A549 treated with Hydrocortisone at 1 μM for 4 hours (cell line): ENCODE data around the gene ADAM11. TPM values are rescaled to one million over a fixed set of nuclear protein-coding genes. Genes with fewer than 3 reads are reported as not detected.

Source experiments
- total RNA-seq: library from RNA; stranded (reverse); fragments of 200-300 nt; extraction: Qiagen RNA extraction; gene quantifications from 5 replicates; pipeline ENCODE4 v1.2.3, GENCODE V29; 2022

ADAM11 gene, protein sequence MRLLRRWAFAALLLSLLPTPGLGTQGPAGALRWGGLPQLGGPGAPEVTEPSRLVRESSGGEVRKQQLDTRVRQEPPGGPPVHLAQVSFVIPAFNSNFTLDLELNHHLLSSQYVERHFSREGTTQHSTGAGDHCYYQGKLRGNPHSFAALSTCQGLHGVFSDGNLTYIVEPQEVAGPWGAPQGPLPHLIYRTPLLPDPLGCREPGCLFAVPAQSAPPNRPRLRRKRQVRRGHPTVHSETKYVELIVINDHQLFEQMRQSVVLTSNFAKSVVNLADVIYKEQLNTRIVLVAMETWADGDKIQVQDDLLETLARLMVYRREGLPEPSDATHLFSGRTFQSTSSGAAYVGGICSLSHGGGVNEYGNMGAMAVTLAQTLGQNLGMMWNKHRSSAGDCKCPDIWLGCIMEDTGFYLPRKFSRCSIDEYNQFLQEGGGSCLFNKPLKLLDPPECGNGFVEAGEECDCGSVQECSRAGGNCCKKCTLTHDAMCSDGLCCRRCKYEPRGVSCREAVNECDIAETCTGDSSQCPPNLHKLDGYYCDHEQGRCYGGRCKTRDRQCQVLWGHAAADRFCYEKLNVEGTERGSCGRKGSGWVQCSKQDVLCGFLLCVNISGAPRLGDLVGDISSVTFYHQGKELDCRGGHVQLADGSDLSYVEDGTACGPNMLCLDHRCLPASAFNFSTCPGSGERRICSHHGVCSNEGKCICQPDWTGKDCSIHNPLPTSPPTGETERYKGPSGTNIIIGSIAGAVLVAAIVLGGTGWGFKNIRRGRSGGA
- total RNA-seq: 1.8 to 2.2 TPM (median 1.8 TPM) in 5 replicates

DNA sequence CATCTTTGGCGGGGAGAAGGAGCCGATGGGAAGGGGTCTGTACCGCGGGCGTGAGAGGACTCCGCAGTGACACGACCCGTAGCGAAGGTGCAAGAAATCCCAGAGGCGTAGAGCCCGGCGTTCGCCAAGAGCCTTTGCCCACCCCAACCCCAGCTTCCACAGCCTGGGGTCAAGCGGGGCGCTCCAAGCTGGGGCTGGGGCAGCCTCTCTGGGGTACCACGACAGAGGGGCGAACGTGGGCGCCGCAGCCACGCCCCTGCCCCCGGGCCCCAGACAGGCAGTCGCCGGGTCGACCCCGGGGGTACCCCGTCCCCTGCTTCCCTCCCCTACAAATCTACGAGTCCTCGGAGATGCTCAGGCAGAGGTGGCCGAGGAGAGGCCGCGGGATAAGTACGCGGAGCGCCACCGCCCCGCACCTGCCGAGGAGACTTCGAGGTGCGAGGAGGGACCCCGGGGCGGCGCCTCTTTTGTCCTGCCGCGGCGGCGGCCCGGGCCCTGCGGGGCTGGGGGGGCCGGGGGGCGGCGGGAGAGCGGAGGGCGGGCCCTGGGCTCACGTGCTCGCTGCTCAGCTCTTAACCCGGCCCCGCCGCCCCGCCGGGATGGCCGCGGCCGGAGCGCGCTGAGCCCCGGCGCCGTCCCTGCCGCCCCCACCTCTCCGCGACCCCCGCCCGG is at the start of gene ADAM11:
Gene ADAM11, plus strand, starts transcription at position 575 of the 672 bp plus-strand sequence. CDS start 212 bp downstream, outside the sequence.

DNA sequence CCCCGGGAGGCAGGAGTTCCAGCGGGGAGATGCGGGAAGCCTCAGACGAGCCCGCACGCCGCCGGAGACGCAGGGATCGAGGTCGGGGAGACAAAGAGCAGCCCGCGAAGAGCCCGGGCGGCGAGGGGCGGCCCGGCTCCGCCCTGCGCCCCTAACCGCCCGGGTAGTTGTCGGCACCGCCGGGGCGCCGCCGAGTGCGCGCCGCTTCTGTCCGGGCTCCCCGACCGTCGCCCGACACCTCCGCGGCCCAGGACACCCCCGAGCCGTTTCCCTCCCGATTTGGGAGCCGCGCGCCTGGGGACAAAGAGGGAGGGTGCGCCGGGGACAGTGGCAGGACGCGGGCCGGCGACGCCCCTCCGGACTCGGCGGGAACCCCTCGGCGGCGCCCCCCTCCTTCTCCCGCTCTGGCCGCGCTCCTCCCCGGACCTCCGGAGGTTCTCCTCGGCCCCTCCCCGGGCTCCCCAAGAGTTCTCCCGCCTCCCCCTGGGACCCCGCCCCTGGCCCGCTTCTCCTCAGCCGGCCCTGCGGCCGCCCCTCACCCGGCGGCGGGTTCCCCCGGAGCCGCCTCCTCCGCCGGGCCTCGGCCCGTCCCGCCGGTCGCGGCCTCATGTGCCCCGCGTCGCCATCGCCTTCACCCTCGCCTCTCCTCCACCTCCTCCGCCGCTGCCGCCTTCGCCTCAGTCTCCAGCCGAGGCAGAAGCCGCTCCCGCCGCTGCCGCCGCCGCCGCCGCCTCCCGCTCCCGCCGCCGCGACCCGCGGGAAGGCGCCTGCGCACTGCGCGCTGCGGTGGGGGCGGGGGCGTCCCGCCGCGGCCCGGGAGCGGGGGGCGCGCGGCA is 71.0 kb downstream of the ADAM11 start, which contains the start of gene GJC1:
Gene GJC1, minus strand, starts transcription at position 765 of the 836 bp plus-strand sequence. CDS start 24,470 bp downstream, outside the sequence.

Other genes starting within 250 kb of the ADAM11 start
- 26.3 to 36.5 TPM (median 32.4 TPM) in 5 replicates for gene FZD2, start 201.5 kb upstream of the ADAM11 start, total RNA-seq
- gene MEIOC, start 102.5 kb upstream of the ADAM11 start, total RNA-seq: 1.2 to 2.8 TPM (median 2.4 TPM) in 5 replicates
- 24.2 to 38.9 TPM (median 28.5 TPM) in 5 replicates for gene CCDC43, start 69.2 kb upstream of the ADAM11 start, total RNA-seq
- gene DBF4B, start 50.3 kb upstream of the ADAM11 start, total RNA-seq: 22.6 to 28.4 TPM (median 24.0 TPM) in 5 replicates
- gene GJC1, start 71.3 kb downstream of the ADAM11 start, total RNA-seq: 23.1 to 34.0 TPM (median 28.6 TPM) in 5 replicates
- not detected in 5 replicates for gene HIGD1B, start 88.9 kb downstream of the ADAM11 start, total RNA-seq
- gene EFTUD2, start 140.5 kb downstream of the ADAM11 start, total RNA-seq: 135 to 203 TPM (median 145 TPM) in 5 replicates
- gene GFAP, start 156.5 kb downstream of the ADAM11 start, total RNA-seq: 0.55 to 1.2 TPM (median 0.68 TPM) in 5 replicates
- gene KIF18B, start 188.8 kb downstream of the ADAM11 start, total RNA-seq: 32.9 to 38.1 TPM (median 37.3 TPM) in 5 replicates
- 15.2 to 32.8 TPM (median 28.1 TPM) in 5 replicates for gene C1QL1, start 209.3 kb downstream of the ADAM11 start, total RNA-seq